HepG2 (cell line): ENCODE data around the gene CDC37L1.

Experiments used
- BHLHE40 ChIP-seq: IDR thresholded peaks from 2 replicates; pipeline ENCODE4 v1.6.1; 2011; ENCODE audit warnings: low read length, improper control_type of control experiment
- EP300 ChIP-seq, 3 experiments: sonication (generic) in 1 of 3; formaldehyde crosslinking in 1 of 3; IDR thresholded peaks; 2 replicates each; pipeline versions ENCODE4 v1.5.1 to v1.6.1; 2011 to 2020; ENCODE audit warnings: low read depth in 2 of 3, low read length in 2 of 3, borderline replicate concordance in 1 of 3, improper control_type of control experiment in 1 of 3, mild to moderate bottlenecking in 1 of 3, missing genetic modification reagents in 1 of 3, moderate library complexity in 1 of 3
- ETV6 ChIP-seq: sonication (generic); formaldehyde crosslinking; conservative IDR thresholded peaks from 2 replicates; pipeline ENCODE4 v1.4.0; 2020; ENCODE audit warnings: missing genetic modification reagents
- FOXO1 ChIP-seq: sonication (generic); formaldehyde crosslinking; IDR thresholded peaks from 2 replicates; pipeline ENCODE4 v1.4.0; 2020; ENCODE audit warnings: missing genetic modification reagents
- GABPA ChIP-seq, 2 experiments: IDR thresholded peaks; 2 replicates each; pipeline ENCODE4 v1.6.1; 2011 to 2016; ENCODE audit warnings: low read depth in 2 of 2, low read length in 1 of 2, missing biosample characterization in 1 of 2, missing genetic modification characterization in 1 of 2
- MXI1 ChIP-seq: IDR thresholded peaks from 3 replicates; pipeline ENCODE4 v1.6.1; 2012; ENCODE audit warnings: low read depth, low read length, inconsistent platforms, borderline replicate concordance
- NR1H2 ChIP-seq: sonication (generic); formaldehyde crosslinking; IDR thresholded peaks from 2 replicates; pipeline ENCODE4 v1.8.1; 2022; ENCODE audit warnings: low read depth, missing genetic modification reagents, borderline replicate concordance
- POLR2A ChIP-seq, 2 experiments: IDR thresholded peaks; 2 replicates each; pipeline ENCODE4 v1.6.1; 2011; ENCODE audit warnings: low read depth in 2 of 2, low read length in 2 of 2, mild to moderate bottlenecking in 1 of 2, moderate library complexity in 1 of 2; ENCODE audit not compliant: insufficient read depth in 1 of 2
- RBM22 ChIP-seq: fragments of 200-400 bp; formaldehyde crosslinking; optimal IDR thresholded peaks from 2 replicates; pipeline ENCODE3; 2017; ENCODE audit warnings: mild to moderate bottlenecking, low read length, moderate library complexity
- TERF1 ChIP-seq: sonication (generic); formaldehyde crosslinking; IDR thresholded peaks from 2 replicates; pipeline ENCODE4 v1.8.0; 2022; ENCODE audit warnings: mild to moderate bottlenecking, missing genetic modification reagents, moderate library complexity
- YY1 ChIP-seq: IDR thresholded peaks from 2 replicates; pipeline ENCODE4 v1.6.1; 2011; ENCODE audit warnings: low read length, low read depth, moderate library complexity, mild to moderate bottlenecking; ENCODE audit not compliant: insufficient read depth, insufficient replicate concordance
- TF ChIP-seq, protein P1 (sequence below): sonication (generic); formaldehyde crosslinking; IDR thresholded peaks from 2 replicates; pipeline ENCODE4 v1.4.0; 2020; ENCODE audit warnings: missing genetic modification reagents
- TF ChIP-seq, protein P2 (sequence below): sonication (generic); formaldehyde crosslinking; IDR thresholded peaks from 2 replicates; pipeline ENCODE4 v1.8.0; 2022; ENCODE audit warnings: missing genetic modification reagents, mild to moderate bottlenecking, moderate library complexity, borderline replicate concordance

GRCh38 chr9:4680750-4681149 lies 1.4 kb downstream of the CDC37L1 start:
- TF ChIP-seq YY1, result no peak
- no peak for TF ChIP-seq MXI1
- TF ChIP-seq BHLHE40, result no peak
- TF ChIP-seq, protein P1, sequence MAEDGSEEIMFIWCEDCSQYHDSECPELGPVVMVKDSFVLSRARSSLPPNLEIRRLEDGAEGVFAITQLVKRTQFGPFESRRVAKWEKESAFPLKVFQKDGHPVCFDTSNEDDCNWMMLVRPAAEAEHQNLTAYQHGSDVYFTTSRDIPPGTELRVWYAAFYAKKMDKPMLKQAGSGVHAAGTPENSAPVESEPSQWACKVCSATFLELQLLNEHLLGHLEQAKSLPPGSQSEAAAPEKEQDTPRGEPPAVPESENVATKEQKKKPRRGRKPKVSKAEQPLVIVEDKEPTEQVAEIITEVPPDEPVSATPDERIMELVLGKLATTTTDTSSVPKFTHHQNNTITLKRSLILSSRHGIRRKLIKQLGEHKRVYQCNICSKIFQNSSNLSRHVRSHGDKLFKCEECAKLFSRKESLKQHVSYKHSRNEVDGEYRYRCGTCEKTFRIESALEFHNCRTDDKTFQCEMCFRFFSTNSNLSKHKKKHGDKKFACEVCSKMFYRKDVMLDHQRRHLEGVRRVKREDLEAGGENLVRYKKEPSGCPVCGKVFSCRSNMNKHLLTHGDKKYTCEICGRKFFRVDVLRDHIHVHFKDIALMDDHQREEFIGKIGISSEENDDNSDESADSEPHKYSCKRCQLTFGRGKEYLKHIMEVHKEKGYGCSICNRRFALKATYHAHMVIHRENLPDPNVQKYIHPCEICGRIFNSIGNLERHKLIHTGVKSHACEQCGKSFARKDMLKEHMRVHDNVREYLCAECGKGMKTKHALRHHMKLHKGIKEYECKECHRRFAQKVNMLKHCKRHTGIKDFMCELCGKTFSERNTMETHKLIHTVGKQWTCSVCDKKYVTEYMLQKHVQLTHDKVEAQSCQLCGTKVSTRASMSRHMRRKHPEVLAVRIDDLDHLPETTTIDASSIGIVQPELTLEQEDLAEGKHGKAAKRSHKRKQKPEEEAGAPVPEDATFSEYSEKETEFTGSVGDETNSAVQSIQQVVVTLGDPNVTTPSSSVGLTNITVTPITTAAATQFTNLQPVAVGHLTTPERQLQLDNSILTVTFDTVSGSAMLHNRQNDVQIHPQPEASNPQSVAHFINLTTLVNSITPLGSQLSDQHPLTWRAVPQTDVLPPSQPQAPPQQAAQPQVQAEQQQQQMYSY, result no peak
- TF ChIP-seq, protein P2, sequence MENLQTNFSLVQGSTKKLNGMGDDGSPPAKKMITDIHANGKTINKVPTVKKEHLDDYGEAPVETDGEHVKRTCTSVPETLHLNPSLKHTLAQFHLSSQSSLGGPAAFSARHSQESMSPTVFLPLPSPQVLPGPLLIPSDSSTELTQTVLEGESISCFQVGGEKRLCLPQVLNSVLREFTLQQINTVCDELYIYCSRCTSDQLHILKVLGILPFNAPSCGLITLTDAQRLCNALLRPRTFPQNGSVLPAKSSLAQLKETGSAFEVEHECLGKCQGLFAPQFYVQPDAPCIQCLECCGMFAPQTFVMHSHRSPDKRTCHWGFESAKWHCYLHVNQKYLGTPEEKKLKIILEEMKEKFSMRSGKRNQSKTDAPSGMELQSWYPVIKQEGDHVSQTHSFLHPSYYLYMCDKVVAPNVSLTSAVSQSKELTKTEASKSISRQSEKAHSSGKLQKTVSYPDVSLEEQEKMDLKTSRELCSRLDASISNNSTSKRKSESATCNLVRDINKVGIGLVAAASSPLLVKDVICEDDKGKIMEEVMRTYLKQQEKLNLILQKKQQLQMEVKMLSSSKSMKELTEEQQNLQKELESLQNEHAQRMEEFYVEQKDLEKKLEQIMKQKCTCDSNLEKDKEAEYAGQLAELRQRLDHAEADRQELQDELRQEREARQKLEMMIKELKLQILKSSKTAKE (CRISPR knock-in tag), result no peak
- no peak for TF ChIP-seq RBM22
- TF ChIP-seq NR1H2, result no peak
- TF ChIP-seq TERF1, result no peak
- TF ChIP-seq FOXO1 (CRISPR knock-in tag), result no peak
- TF ChIP-seq ETV6 (CRISPR knock-in tag), result no peak
- no peak for TF ChIP-seq GABPA (IDR thresholded peaks at IDR 0.05; ENCODE audit: low read depth, low read length)
- 0 out of 2 replicates have a peak, but pooled peaks have one; percentile 11 for TF ChIP-seq GABPA (CRISPR knock-in tag; IDR thresholded peaks at IDR 0.05; ENCODE audit: low read depth)
- TF ChIP-seq POLR2A (IDR thresholded peaks at IDR 0.05; ENCODE audit: insufficient read depth in 1 of 2, low read depth in 2 of 2, low read length in 2 of 2), result no peak
- TF ChIP-seq EP300 (IDR thresholded peaks at IDR 0.05; ENCODE audit: low read depth in 2 of 2, low read length in 2 of 2), result no peak
- TF ChIP-seq EP300 (CRISPR knock-in tag; IDR thresholded peaks at IDR 0.05; ENCODE audit: borderline replicate concordance), result no peak
